RPMI7951 (cell line): ENCODE results near the gene RARRES2. TPM values are rescaled to one million over a fixed set of nuclear protein-coding genes. Genes with fewer than 3 reads are reported as not detected.
A peak's percentile ranks its signal among the peaks of the same experiment; 100 is the strongest.
"Not testable (repeated sequence)": the region's sequence is repeated elsewhere in the genome, so short reads cannot be mapped to it uniquely, and the experiment has no call there.

ENCODE experiments used
- DNase-seq: peaks from one replicate; pipeline ENCODE4 v3.0.0-alpha.2; 2012; ENCODE audit warnings: low read depth
- total RNA-seq: library from RNA; depleted of rRNA; stranded (reverse); fragments of >200 nt; shearing (Covaris generic); gene quantifications from 2 replicates; pipeline ENCODE4 v1.2.3, GENCODE V29; 2014; rRNA removed

Gene RARRES2
- total RNA-seq = 1.4 TPM in 1 of 2 replicates, not detected in the other

DNA sequence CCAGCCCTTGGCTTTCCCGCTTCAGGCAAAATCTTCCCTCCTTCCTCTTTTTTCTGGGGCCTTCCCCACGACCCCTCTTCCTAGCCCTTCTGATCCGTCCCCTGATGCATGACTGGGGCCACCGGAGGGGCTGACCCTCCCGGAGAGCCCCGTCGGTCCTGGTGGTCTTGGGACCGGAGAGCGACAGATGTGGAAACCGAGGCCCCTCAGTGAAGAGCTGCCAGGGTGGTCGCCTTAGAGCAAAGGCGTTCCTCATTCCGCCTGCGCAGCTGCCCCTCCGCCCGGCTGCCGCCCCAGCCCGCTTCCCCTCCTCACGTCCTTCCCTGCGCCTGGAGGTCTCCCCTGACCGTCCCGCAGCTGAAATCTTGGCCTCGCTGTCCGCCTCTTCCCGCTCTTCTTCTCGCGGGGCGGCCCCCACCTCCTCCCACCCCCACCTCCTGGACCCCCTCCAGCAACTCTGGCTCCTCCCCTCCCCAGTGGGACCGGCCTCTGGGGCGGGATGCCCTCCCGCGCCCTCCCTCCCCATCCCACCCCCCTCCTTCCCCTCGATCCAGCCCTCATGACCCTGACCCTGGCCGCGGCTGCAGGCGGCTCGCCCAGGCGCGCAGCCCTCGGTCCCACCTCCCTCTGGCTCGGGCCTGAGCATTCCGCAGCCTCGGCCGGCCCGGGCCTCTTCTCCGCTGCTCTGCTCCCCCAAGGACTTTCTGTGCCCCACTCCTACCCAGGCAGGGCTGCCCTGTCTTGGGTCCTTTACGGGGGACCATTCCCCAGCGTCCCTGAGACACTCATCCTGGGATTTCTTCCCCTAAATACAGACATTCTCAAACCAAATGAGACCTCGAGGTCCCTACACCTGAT, at the start of gene RARRES2:
RARRES2 (minus strand) TSS at position 367 of the 858 bp plus-strand sequence. CDS start 1,020 bp downstream, outside the sequence.
- no peak for DNase-seq

DNA sequence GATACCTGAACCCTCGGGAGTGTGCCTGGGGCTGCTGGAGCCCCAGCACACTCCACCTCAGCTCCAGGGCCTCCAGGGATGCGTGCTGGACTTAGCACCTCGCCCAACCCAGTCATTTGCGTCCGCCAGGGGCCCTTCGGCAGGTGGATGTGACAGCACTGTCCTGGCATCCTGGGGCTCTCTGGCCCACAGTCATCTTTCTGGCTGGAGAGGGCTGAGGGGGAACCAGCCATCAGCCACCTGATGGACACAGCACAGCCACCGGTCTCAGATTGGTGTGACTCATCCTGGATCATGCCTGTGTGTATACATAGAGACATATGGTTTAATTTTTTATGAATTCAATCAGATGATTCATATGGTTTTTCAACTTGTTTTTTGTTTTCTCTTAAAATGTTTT, 48.8 kb upstream of the RARRES2 start:
- DNase-seq = no peak

DNA sequence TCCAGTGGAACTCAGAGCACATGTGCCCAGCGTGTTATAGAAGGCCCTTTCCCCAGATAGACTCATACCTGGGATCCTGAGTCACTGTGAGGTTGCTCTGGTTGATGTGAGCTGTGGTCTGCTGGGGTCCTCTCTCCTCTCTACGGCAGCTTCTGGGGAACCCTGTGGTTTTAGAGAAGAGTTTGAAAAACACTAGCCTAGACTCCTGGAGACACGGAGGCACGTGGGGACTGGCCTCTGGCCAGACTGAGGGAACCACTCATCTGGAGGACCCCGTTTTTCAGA, 48.0 kb upstream of the RARRES2 start:
- no peak for DNase-seq

DNA sequence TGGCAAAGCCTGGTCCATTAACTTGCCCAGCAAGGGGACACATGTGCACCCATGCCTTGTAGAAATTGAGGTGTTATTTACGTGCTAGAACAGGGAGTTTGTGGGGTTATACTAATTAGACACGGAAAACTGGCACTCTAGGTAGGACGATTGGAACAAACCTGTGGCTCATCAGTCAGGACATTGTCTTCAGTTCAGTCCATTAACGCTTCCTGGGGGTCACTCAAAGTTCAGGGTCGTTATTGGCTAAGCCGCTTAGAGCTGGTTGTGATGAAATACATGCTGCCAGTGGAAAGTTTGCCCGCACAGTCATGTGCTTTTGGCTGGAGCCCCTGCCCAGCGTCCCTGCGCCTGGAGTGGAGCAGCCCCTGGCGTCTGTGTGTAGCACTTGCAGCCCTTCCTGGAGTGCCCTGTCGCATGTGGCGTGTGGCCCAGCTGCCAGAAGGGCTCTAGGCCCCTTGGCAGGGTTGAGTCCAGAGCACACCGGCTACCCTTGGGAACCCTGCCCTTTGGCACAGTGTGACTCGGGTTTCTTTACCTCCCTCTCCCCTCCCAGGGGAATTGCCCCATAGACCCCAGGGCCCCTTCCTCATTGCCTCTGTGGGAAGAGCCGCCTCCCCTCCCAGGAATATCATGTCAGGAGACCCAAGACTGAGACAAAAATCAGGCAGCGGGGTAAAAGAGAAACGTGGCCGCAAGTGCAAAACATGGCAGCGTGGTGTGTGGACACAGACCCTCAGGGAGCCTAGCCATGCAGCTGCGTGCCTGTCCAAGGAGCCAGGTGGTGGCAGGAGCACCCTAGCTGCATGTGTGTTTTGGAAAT, 47.5 kb upstream of the RARRES2 start:
- no peak for DNase-seq

DNA sequence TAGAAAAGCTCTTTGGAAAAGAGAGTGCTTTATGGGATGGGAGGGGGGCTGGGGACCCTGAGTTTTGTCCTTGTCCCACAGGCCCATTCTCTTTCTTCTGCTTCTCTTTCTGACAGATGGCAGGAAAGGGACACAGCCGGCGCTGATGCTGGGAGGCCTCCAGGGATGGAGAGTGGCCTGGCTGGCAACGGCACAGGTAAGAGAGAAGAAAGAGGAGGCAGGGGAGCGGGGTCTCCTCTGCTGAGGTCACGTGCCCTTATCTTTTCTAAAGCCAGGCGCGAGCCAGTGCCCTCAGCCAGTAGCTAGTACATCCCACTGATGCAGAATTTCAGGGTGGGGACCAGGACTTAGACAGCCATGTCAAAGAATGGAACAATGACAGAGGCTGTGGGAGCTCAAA, 46.9 kb upstream of the RARRES2 start:
- DNase-seq = no peak

DNA sequence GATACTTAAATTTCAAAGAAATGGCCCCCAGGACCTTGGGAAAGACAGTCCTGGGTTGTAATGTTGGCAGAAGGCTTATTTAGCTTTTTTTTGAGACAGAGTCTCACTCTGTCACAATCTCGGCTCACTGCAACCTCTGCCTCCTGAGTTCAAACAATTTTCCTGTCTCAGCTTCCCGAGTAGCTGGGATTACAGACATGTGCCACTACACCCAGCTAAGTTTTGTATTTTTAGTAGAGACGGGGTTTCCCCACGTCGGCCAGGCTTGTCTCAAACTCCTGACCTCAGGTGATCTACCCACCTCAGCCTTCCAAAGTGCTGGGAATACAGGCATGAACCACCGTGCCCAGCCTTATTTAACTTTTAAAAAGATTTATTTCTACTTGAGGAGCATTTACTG, 44.5 kb upstream of the RARRES2 start:
- not testable (repeated sequence) for DNase-seq

DNA sequence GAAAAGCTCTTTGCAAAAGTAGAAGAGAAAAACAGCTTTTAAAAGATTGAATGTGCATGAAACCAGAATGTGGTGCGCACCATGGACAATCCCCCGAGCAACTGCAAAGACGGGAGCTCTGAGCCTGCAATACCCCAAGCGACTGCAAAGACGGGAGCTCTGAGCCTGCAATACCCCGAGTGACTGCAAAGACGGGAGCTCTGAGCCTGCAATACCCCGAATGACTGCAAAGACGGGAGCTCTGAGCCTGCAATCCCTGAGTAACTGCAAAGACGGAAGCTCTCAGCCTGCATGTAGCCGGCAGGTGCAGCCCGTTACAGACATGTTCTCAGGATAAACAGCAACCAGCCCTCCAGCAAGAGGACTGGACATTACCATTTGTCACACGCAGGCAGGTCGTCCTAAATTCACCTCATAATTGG, 43.9 kb upstream of the RARRES2 start:
- no peak for DNase-seq

DNA sequence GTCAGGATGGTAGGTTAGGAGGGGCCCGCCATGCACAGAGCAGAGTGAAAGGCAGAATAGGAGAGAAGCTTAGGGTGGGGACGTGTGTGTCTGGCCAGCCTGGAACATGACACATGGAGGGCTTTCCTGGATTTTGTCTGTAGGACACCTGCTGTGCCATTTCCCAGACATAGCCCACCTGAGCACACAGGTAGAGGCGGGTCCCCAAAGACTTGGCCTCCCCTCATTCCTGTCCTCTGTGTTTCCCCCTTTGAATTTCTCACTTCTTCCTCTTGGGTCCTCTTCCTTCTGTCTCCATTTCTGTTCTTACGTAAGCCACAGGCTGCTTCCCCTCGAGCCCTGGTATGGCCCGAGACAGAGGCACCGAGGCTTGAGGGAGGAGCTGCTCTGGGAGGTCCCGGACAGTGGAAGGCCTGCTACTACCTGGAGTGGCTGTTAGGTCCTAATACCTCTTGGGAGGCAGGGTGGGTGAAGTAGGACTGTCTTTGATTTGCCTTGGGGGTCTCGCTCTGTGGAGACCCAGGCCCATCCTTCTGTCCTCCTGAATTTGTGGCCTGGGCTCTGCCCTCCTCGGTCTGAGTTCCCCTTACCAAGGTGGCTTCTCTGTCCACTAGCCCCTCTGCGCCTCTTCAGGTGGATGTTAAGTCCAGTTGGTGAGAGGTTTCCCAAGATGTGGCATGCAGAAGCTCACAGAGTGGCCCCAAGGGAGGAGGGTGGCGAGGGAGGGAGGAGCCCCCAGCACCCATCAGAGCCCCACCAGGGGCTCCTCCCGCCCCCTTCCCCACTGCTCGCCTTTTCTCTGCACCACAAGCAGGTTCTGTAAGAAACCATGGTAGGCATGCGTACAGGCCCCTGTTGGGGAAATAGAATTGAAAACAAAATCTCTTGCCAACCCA, 43.2 kb upstream of the RARRES2 start:
- no peak for DNase-seq

DNA sequence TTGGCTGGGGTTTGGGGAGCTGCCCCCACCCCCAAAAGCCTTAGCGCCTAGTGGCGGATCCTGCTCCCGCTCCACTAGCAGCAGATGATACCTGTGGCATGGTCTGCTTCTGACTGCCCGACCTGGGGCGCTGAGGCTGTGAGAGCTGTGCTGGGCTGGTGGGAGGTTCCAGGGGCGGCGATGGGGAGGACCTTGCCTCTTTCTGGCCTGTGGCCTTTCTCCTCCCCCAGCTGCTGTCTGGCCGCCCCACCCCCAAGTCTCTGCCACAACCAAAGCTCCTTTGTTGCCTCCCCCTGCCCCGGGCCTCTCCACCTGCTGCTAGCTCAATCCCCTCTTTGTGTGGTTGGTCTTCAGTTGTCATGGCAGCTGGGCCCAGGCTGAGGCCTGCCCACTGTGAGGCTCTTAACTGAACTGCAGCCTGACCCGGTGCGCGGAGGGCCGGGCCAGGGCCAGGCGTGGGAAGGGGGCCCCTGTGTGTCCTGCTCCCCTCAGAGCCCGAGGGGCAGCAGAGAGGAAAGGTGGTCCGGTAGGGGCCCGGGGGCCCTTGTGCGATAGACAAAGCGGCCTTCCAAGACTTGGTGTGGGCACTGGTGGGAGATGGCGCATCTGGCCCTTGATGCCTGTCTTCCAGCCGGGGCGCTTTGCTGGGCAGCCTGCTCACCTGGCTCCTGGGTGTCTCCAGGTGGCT, 42.4 kb upstream of the RARRES2 start:
- DNase-seq = peak; percentile 44

DNA sequence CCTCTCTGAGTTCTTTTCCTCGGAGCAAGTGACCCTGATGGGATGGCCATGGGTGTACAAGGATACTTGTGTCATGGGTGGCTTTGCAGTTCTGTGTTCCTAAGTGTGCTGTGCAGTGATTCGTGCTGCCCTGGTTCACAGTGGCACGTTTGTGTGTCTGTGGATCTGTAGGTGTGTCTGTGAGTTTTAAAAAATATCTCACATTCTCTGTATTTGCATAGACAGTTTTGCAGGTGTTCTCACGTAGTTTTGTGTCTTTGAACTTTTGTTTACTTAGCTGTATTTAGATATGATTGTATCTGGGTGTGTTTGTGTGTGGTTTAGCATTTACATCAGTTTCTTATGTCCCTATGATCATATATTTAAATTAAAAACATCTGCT, 41.4 kb upstream of the RARRES2 start:
- no peak for DNase-seq

DNA sequence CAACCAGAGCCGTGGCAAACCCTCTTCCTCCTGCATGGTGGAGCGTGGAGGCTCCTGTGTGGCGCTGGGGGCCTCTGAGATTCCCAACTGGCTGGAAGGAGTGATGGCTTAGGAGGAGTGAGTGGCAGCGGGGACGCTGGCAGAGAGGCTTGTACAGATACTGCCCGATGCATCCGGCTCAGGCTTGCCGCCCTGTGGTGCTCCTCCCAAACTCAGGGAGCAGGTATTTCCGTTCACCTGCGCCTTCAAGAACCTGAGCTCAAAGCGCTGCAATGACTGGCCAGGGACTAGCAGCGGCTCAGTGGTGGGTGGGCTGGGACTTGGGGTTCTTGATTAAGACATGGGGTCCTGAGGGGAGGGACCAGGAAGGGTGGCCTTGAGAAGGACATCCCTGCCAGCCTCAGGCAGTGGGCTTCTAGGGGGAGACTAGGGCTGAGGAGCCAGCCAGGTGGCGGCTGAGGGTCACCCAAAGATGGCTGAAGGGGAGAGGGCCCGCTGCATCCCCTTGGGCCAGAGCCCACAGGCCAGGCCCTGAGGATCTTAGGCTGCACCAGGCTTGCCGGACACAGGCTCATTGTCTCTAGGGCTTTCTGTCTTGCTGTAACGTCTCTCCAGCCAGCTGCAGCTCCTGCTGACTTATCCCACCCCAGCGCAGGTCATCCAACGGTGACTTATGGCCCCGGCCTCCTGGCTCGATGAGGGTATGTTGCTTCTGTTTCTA, 40.9 kb upstream of the RARRES2 start:
- no peak for DNase-seq

DNA sequence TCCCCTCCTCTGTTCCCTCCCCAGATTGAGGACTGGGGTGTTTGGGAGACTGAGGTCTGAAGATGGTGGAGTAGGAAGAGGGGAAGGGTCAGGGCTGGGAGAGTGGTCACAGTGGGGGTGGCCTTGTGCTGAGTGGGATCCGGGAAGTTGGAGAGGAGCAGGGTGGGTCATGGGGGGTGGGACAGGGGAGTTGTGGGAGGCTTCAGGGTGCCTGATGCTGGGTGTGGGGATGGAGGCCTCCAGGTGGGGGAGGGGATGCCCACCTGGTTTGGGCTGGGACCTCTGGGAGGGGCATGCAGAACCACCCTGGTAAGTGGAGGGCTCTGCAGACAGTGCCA, 40.3 kb upstream of the RARRES2 start:
- DNase-seq = no peak

DNA sequence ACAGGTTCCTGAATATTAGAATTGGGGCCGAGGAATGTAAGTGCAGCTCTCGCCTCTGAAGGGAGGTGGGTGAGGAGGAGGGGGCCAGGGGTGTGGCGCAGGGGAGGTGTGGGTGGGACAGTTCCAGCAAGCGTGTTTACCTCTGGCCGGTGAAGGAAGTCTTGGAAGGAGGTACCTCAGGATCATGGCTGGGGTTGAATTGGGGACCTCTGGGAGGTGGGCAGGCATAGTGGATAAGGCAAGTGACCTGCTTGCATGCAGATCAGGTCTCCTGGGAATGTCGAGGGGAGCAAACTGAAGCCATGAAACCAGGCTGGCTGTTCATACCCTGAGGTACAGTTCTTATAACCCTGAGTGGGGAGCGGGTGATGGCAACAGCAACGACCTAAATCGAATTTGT, 39.7 kb upstream of the RARRES2 start:
- no peak for DNase-seq

DNA sequence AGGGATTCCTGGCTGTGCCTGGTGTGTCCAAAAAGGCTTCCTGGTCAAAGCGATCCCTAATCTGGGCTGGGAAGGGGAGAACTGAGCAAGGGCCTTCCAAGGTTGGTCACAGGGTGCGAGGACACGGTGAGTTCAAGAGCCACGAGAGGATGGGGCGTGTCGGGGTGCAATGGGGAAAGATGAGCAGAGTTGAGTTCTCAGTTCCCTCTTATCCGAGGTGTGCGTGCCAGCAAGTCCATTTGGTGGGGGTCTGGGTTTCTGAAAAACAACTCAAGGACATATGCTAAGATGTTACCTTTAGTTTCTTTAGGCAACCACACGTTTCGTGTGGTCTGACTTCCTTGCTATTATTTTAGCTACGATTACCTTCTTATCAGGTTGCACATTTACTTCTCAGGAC, 39.0 kb upstream of the RARRES2 start:
- DNase-seq = no peak

DNA sequence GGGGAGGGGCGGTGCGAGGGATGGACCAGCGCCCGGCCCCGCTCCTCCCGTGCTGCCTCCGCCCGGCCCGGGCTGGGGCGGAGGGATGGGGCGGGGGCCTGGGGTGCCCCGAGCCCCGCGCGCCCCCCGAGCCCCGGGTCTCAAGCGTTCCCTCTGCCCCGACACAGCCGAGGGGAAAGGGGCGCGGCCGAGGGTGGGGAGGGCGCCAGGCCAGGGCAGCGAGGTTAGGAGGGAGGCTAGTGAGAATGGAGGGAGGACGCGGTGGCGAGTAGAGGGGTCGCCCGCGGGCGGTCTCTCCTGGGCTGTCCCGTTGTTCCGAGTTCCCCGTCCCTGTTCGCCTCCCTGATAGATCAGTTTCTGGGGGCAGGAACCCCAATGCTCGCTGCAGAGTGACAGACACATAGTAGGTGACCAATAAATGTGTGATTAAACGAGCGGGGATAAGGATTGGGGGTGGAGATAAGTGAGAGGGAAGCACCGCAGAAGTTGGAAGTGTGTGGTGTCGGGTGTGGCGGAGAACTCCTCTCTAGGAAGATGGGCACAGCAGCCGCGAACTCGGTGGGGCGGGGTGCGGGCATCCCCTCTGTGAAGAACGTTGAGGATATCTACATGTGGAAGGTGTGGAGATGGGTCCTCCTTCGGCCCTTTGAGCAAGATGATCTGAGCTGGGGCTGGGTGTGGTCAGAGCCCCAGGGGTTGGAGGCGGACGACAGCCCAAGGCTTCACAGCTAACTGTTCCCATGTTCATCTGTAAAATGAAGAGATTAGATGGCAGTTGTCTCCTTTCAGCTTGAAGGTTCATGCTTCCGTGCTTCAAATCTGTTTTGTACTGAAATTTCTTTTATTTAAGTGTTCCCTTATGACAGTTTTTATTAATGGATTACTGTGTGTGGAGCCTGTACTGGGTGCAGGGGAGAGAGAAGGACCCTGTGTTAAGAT, 38.3 kb upstream of the RARRES2 start:
- peak; percentile 43 for DNase-seq

DNA sequence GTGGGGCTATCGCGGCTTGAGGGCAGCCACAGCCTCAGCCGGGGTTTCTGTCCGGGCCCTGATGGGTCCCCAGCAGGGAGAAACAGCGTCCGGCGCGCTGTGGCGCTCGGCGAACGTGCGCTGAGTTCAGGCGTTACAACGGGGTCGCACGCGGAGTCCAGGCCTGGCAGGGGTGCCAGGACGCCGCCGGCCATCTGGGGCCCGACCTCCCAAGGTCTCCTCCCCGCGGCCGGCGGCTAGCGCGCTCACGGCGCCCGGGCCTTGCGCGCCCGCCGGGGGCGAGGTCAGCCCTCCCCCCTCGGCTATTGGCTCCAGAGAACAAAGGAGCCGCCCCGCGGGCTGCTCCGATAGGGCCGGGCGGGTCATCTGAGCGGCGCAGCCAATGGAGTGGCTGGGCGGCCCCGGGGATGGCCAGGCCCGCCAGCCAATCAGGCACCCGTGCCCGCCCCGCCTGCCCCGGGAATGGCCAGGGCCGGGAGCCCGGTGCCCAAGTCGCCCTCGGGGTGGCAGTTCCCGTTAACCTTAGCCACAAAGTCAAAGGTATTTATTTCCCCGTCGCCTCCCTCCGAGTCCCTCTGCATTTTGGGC, 37.5 kb upstream of the RARRES2 start, which contains the start of gene ZNF775:
ZNF775 (plus strand) TSS at position 478 of the 588 bp plus-strand sequence. CDS start 9,141 bp downstream, outside the sequence.
- DNase-seq = peak; percentile 95

DNA sequence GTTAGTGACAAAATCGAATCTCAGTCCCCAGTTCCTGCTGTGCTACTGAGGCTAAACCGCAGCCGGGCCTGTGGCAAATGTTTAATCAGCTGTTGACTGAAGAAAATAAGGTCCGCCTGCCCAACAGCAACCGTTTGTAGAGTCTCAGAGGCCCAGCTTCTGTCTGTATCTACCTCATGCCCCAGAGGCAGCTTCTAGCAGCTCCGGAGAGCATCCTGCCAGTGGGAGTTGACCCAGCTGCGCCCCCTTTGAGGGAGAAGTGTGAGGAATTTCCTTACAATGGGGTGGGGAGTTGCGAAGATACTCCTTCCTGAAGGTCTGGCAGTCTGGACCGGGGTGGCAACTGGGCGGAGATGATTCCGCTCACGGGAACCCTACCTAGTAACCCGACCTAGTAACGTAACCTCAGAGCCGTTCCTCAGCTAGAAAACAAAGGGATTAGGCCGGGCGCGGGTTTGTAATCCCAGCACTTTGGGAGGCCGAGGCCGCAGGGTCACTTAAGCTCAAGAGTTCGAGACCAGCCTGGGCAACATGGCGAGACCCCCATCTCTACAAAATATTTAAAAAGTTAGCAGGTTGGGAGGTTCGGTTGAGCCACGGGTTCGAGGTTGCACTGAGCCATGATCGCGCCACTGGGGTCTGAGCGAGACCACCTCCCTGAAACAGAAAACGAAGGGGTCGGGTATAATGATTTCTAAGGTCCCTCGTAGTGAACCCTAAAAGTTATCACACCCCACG, 36.9 kb upstream of the RARRES2 start:
- DNase-seq = peak; percentile 91

DNA sequence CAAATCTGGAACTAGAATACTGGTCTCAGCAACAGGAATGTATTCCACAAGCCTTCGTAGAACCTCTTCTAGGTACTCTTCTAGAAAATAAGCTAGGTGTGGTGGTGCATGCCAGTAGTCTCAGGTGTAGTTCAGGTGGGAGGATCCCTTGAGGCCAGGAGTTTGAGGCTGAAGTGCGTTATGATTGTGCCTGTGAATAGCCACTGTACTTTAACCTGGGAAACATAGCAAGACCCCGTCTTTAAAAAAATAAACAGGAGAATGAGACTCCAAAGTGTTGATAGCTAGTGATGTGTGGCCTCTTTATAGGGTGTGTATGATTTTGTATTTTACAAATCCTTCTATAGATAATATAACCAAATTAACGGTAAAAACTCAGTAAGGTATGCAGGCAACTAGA, 36.2 kb upstream of the RARRES2 start:
- DNase-seq = no peak
